ENCODE measurements around the gene DLK1.

The DLK1 gene

GRCh38 chr14:100695423-100695738, 31.3 kb upstream of the DLK1 start:
- H3K27ac ChIP-seq (ENCODE audit: low read length): no peak overlapping the region
- no peaks in the 10 kb centered on the region for H3K9me3 ChIP-seq (replicated peaks; ENCODE audit: insufficient read depth, low read length)
- H4K20me1 ChIP-seq (ENCODE audit: insufficient read depth, low read length): no peaks in the 10 kb centered on the region
- H3K36me3 ChIP-seq (replicated peaks; ENCODE audit: insufficient read depth, low read length): no peaks in the 10 kb centered on the region
- no peak overlapping the region for H3K4me3 ChIP-seq (ENCODE audit: low read length)
- H2AFZ ChIP-seq (ENCODE audit: low read length): no peak overlapping the region
- no peak overlapping the region for H3K4me2 ChIP-seq (ENCODE audit: low read depth, low read length)
- H3K9ac ChIP-seq (ENCODE audit: low read length): no peak overlapping the region
- H3K4me1 ChIP-seq (ENCODE audit: low read length): no peaks in the 10 kb centered on the region
- no peak for TF ChIP-seq CTCF (IDR thresholded peaks at IDR 0.05; ENCODE audit: low read length)
- no peak for TF ChIP-seq EZH2 (optimal IDR thresholded peaks at IDR 0.05; ENCODE audit: low read depth, low read length)
- TF ChIP-seq EZH2phosphoT487 (IDR thresholded peaks at IDR 0.05; ENCODE audit: low read length): no peak
- H3K79me2 ChIP-seq (ENCODE audit: low read length): no peaks in the 10 kb centered on the region
- H3K9me2 ChIP-seq (replicated peaks; ENCODE audit: insufficient read depth, low read length): no peaks in the 10 kb centered on the region
- DNase-seq: no peak
- H3F3A ChIP-seq (ENCODE audit: insufficient read depth, low read length): no peaks in the 10 kb centered on the region
- peaks cover 63% of the 10 kb centered on the region for H3K27me3 ChIP-seq (replicated peaks; ENCODE audit: insufficient read depth, low read length)

GRCh38 chr14:100696008-100696407, 30.7 kb upstream of the DLK1 start:
- H3K4me3 ChIP-seq (ENCODE audit: low read length): no peak overlapping the region
- H3K79me2 ChIP-seq (ENCODE audit: low read length): no peaks in the 10 kb centered on the region
- H3K36me3 ChIP-seq (replicated peaks; ENCODE audit: insufficient read depth, low read length): no peaks in the 10 kb centered on the region
- no peak overlapping the region for H3K27ac ChIP-seq (ENCODE audit: low read length)
- no peak overlapping the region for H3K4me2 ChIP-seq (ENCODE audit: low read depth, low read length)
- H3K9me3 ChIP-seq (replicated peaks; ENCODE audit: insufficient read depth, low read length): no peaks in the 10 kb centered on the region
- H4K20me1 ChIP-seq (ENCODE audit: insufficient read depth, low read length): no peaks in the 10 kb centered on the region
- no peaks in the 10 kb centered on the region for H3F3A ChIP-seq (ENCODE audit: insufficient read depth, low read length)
- no peak overlapping the region for H2AFZ ChIP-seq (ENCODE audit: low read length)
- peaks cover 61% of the 10 kb centered on the region for H3K27me3 ChIP-seq (replicated peaks; ENCODE audit: insufficient read depth, low read length)
- no peak for DNase-seq
- H3K4me1 ChIP-seq (ENCODE audit: low read length): no peaks in the 10 kb centered on the region
- H3K9ac ChIP-seq (ENCODE audit: low read length): no peak overlapping the region
- H3K9me2 ChIP-seq (replicated peaks; ENCODE audit: insufficient read depth, low read length): no peaks in the 10 kb centered on the region
- TF ChIP-seq EZH2 (optimal IDR thresholded peaks at IDR 0.05; ENCODE audit: low read depth, low read length): no peak
- no peak for TF ChIP-seq CTCF (IDR thresholded peaks at IDR 0.05; ENCODE audit: low read length)

- Histone ChIP-seq H3K4me2 (ENCODE audit: low read depth, low read length) (no peak overlapping the region), H3K4me1 (ENCODE audit: low read length) (no peaks in the 10 kb centered on the region), H2AFZ (ENCODE audit: low read length) (no peak overlapping the region)
Measured at GRCh38 chr14:100696590-100696989, 30.1 kb upstream of the DLK1 start.

More at GRCh38 chr14:100696590-100696989, 30.1 kb upstream of the DLK1 start:
- Histone ChIP-seq H4K20me1 (ENCODE audit: insufficient read depth, low read length) (no peaks in the 10 kb centered on the region), H3K27ac (ENCODE audit: low read length) (no peak overlapping the region), H3K79me2 (ENCODE audit: low read length) (no peaks in the 10 kb centered on the region), H3K36me3 (replicated peaks; ENCODE audit: insufficient read depth, low read length) (no peaks in the 10 kb centered on the region), H3K9me2 (replicated peaks; ENCODE audit: insufficient read depth, low read length) (no peaks in the 10 kb centered on the region), H3K27me3 (replicated peaks; ENCODE audit: insufficient read depth, low read length) (peaks cover 58% of the 10 kb centered on the region), H3K9ac (ENCODE audit: low read length) (no peak overlapping the region), H3F3A (ENCODE audit: insufficient read depth, low read length) (no peaks in the 10 kb centered on the region), H3K4me3 (ENCODE audit: low read length) (no peak overlapping the region), H3K9me3 (replicated peaks; ENCODE audit: insufficient read depth, low read length) (no peaks in the 10 kb centered on the region)
- TF ChIP-seq CTCF (IDR thresholded peaks at IDR 0.05; ENCODE audit: low read length) (no peak), EZH2phosphoT487 (IDR thresholded peaks at IDR 0.05; ENCODE audit: low read length) (no peak), EZH2 (optimal IDR thresholded peaks at IDR 0.05; ENCODE audit: low read depth, low read length) (no peak)
- DNase-seq: no peak
